ENCODE data around the gene NQO2.

Gene NQO2

GRCh38 chr6:2988426-2989331 is 11.0 kb upstream of the NQO2 start (continued):
- TF ChIP-seq ZNF518A (tag by site-specific recombination; conservative IDR thresholded peaks at IDR 0.05; ENCODE audit: low read depth) (no peak; the same call in 1 of the 2 replicates), ZNF792 (tag by site-specific recombination; IDR thresholded peaks at IDR 0.05) (no peak), ZFP41 (tag by site-specific recombination; IDR thresholded peaks at IDR 0.05; ENCODE audit: borderline replicate concordance) (no peak), ZNF114 (tag by site-specific recombination; IDR thresholded peaks at IDR 0.05) (no peak), MYNN (tag by site-specific recombination; IDR thresholded peaks at IDR 0.05; ENCODE audit: borderline replicate concordance) (no peak), ZNF140 (tag by site-specific recombination; IDR thresholded peaks at IDR 0.05) (no peak), ZSCAN23 (tag by site-specific recombination; IDR thresholded peaks at IDR 0.05) (peak; percentile 79), SP2 (tag by site-specific recombination; IDR thresholded peaks at IDR 0.05) (peak; percentile 83), ZNF223 (tag by site-specific recombination; IDR thresholded peaks at IDR 0.05) (no peak), ZNF776 (tag by site-specific recombination; IDR thresholded peaks at IDR 0.05; ENCODE audit: borderline replicate concordance) (no peak), ZNF391 (tag by site-specific recombination; IDR thresholded peaks at IDR 0.05; ENCODE audit: borderline replicate concordance, low read depth) (no peak; the same call in 1 of the 2 replicates), YY1 (tag by site-specific recombination; IDR thresholded peaks at IDR 0.05) (peak; percentile 43; the same call in 1 of the 2 replicates), ZBTB1 (tag by site-specific recombination; IDR thresholded peaks at IDR 0.05) (no peak), ZNF148 (tag by site-specific recombination; IDR thresholded peaks at IDR 0.05; ENCODE audit: borderline replicate concordance) (no peak), ELK4 (IDR thresholded peaks at IDR 0.05; ENCODE audit: borderline replicate concordance, low read depth, low read length) (no peak), ZNF843 (tag by site-specific recombination; IDR thresholded peaks at IDR 0.05) (peak; percentile 49; the same call in 1 of the 2 replicates), ZNF16 (tag by site-specific recombination; IDR thresholded peaks at IDR 0.05; ENCODE audit: low read depth) (no peak), PATZ1 (tag by site-specific recombination; IDR thresholded peaks at IDR 0.05) (peak; percentile 97), KLF16 (tag by site-specific recombination; IDR thresholded peaks at IDR 0.05) (peak; percentile 78)
- TF ChIP-seq, protein P1, sequence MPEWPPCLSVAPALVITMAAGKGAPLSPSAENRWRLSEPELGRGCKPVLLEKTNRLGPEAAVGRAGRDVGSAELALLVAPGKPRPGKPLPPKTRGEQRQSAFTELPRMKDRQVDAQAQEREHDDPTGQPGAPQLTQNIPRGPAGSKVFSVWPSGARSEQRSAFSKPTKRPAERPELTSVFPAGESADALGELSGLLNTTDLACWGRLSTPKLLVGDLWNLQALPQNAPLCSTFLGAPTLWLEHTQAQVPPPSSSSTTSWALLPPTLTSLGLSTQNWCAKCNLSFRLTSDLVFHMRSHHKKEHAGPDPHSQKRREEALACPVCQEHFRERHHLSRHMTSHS (tag by site-specific recombination; IDR thresholded peaks at IDR 0.05) = no peak
- TF ChIP-seq, protein P2, sequence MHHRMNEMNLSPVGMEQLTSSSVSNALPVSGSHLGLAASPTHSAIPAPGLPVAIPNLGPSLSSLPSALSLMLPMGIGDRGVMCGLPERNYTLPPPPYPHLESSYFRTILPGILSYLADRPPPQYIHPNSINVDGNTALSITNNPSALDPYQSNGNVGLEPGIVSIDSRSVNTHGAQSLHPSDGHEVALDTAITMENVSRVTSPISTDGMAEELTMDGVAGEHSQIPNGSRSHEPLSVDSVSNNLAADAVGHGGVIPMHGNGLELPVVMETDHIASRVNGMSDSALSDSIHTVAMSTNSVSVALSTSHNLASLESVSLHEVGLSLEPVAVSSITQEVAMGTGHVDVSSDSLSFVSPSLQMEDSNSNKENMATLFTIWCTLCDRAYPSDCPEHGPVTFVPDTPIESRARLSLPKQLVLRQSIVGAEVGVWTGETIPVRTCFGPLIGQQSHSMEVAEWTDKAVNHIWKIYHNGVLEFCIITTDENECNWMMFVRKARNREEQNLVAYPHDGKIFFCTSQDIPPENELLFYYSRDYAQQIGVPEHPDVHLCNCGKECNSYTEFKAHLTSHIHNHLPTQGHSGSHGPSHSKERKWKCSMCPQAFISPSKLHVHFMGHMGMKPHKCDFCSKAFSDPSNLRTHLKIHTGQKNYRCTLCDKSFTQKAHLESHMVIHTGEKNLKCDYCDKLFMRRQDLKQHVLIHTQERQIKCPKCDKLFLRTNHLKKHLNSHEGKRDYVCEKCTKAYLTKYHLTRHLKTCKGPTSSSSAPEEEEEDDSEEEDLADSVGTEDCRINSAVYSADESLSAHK (tag by site-specific recombination; IDR thresholded peaks at IDR 0.05) = no peak
- TF ChIP-seq, protein P3, sequence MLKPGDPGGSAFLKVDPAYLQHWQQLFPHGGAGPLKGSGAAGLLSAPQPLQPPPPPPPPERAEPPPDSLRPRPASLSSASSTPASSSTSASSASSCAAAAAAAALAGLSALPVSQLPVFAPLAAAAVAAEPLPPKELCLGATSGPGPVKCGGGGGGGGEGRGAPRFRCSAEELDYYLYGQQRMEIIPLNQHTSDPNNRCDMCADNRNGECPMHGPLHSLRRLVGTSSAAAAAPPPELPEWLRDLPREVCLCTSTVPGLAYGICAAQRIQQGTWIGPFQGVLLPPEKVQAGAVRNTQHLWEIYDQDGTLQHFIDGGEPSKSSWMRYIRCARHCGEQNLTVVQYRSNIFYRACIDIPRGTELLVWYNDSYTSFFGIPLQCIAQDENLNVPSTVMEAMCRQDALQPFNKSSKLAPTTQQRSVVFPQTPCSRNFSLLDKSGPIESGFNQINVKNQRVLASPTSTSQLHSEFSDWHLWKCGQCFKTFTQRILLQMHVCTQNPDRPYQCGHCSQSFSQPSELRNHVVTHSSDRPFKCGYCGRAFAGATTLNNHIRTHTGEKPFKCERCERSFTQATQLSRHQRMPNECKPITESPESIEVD (tag by site-specific recombination; IDR thresholded peaks at IDR 0.05) = no peak
